ENCODE results near the gene ZNF43. TPM values are rescaled to one million over a fixed set of nuclear protein-coding genes. Genes with fewer than 3 reads are reported as not detected.
"Not testable (repeated sequence)": the region's sequence is repeated elsewhere in the genome, so short reads cannot be mapped to it uniquely, and the experiment has no call there.

ZNF43 gene
- total RNA-seq, 4 donors from 2014 or later, result 16.1 to 28.0 (median 17.0) TPM

- peak overlapping the region; percentile 56 to 94 (median 86) for H3K27ac ChIP-seq
- WGBS, 2 donors, result 7 to 12% methylated on average over 19 to 23 of the region's 23 CpGs
- no peak for DNase-seq (ENCODE audit: low spot score in 2 of 2)
Observed at GRCh38 chr19:21835429-21835809, 563 bp downstream of the ZNF43 start.

DNA sequence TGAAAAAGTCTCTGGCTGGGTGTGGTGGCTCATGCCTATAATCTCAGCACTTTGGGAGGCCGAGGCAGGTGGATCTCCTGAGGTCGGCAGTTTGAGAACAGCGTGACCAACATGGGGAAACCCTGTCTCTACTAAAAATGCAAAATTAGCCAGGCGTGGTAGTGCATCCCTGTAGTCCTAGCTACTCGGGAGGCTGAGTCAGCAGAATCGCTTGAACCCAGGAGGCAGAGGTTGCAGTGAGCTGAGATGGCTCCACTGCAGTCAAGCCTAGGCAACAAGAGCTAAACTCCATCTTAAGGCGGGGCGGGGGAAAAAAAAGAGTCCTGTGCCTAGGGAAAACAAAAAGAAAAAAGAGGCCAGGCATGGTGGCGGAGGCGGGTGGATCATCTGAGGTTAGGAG is 2.2 kb downstream of the ZNF43 start:
- no peak overlapping the region for H3K4me3 ChIP-seq
- peaks cover 0 to 34% (median 6%) of the 10 kb centered on the region in 4 donors for H3K9me3 ChIP-seq
- H3K36me3 ChIP-seq, result peaks cover 0 to 34% (median 0%) of the 10 kb centered on the region in 3 donors
- TF ChIP-seq POLR2A (IDR thresholded peaks at IDR 0.05) (no peak), EP300 (IDR thresholded peaks at IDR 0.05) (no peak)
- TF ChIP-seq, protein P1, sequence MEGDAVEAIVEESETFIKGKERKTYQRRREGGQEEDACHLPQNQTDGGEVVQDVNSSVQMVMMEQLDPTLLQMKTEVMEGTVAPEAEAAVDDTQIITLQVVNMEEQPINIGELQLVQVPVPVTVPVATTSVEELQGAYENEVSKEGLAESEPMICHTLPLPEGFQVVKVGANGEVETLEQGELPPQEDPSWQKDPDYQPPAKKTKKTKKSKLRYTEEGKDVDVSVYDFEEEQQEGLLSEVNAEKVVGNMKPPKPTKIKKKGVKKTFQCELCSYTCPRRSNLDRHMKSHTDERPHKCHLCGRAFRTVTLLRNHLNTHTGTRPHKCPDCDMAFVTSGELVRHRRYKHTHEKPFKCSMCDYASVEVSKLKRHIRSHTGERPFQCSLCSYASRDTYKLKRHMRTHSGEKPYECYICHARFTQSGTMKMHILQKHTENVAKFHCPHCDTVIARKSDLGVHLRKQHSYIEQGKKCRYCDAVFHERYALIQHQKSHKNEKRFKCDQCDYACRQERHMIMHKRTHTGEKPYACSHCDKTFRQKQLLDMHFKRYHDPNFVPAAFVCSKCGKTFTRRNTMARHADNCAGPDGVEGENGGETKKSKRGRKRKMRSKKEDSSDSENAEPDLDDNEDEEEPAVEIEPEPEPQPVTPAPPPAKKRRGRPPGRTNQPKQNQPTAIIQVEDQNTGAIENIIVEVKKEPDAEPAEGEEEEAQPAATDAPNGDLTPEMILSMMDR (IDR thresholded peaks at IDR 0.05), result no peak
- no peak for DNase-seq (ENCODE audit: low spot score in 2 of 2)
- H3K27me3 ChIP-seq, result no peaks in the 10 kb centered on the region
- WGBS, 2 donors, result 96 to 98% methylated on average over 10 of the region's 10 CpGs
- H3K27ac ChIP-seq, result no peak overlapping the region
- peaks cover 0 to 7% (median 4%) of the 10 kb centered on the region in 4 donors for H3K4me1 ChIP-seq

More at GRCh38 chr19:21835429-21835809, 563 bp downstream of the ZNF43 start:
- Histone ChIP-seq H3K4me3 (peak overlapping the region; percentile 55 to 70 (median 67)), H3K4me1 (peaks cover 0 to 7% (median 4%) of the 10 kb centered on the region in 4 donors), H3K27me3 (no peaks in the 10 kb centered on the region), H3K36me3 (peaks cover 0 to 41% (median 0%) of the 10 kb centered on the region in 3 donors), H3K9me3 (peaks cover 0 to 28% (median 2%) of the 10 kb centered on the region in 4 donors)
- no peak for TF ChIP-seq EP300 (IDR thresholded peaks at IDR 0.05)
- TF ChIP-seq, protein P1 (IDR thresholded peaks at IDR 0.05), result no peak
- no peak for TF ChIP-seq POLR2A (IDR thresholded peaks at IDR 0.05)

DNA sequence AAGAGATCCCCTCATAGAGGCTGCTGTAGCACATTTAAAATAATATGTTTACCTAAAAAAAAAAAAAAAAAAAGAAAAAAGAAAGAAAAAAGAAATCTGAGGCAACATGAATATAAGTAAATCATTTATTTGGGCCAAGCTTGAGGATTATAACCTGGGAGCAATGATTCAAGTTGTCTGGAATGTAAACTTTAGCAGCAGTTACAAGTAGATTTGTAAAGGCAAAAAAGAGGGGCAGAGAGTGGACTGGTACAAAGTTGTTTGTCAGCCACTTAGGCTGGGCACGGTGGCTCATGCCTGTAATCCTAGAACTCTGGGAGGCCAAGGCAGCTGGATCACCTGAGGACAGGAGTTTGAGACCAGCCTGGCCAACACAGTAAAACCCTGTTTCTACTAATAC is 11.3 kb downstream of the ZNF43 start:
- no peaks in the 10 kb centered on the region for H3K4me1 ChIP-seq
- H3K9me3 ChIP-seq, result peaks cover 0 to 56% (median 16%) of the 10 kb centered on the region in 4 donors
- peaks cover 0 to 82% (median 0%) of the 10 kb centered on the region in 3 donors for H3K36me3 ChIP-seq
- no peak for DNase-seq (ENCODE audit: low spot score in 2 of 2)
- no peak overlapping the region for H3K4me3 ChIP-seq
- H3K27ac ChIP-seq, result no peak overlapping the region
- H3K27me3 ChIP-seq, result no peaks in the 10 kb centered on the region
- TF ChIP-seq, protein P1 (IDR thresholded peaks at IDR 0.05), result no peak
- no peak for TF ChIP-seq EP300 (IDR thresholded peaks at IDR 0.05)
- no peak for TF ChIP-seq POLR2A (IDR thresholded peaks at IDR 0.05)
- 86 to 100% methylated on average over 1 of the region's 1 CpG for WGBS, 2 donors

GRCh38 chr19:21823224-21823623 is 12.8 kb downstream of the ZNF43 start:
- DNase-seq (ENCODE audit: low spot score in 2 of 2), result no peak
- Histone ChIP-seq H3K9me3 (peaks cover 0 to 62% (median 19%) of the 10 kb centered on the region in 4 donors), H3K4me1 (no peaks in the 10 kb centered on the region), H3K4me3 (no peak overlapping the region), H3K27me3 (no peaks in the 10 kb centered on the region), H3K36me3 (peaks cover 0 to 91% (median 0%) of the 10 kb centered on the region in 3 donors), H3K27ac (no peak overlapping the region)
- TF ChIP-seq, protein P1 (IDR thresholded peaks at IDR 0.05), result no peak
- no peak for TF ChIP-seq EP300 (IDR thresholded peaks at IDR 0.05)
- no peak for TF ChIP-seq POLR2A (IDR thresholded peaks at IDR 0.05)
- 95 to 98% methylated on average over 4 of the region's 4 CpGs for WGBS, 2 donors

GRCh38 chr19:21812448-21812847 is 23.5 kb downstream of the ZNF43 start:
- no peak for TF ChIP-seq EP300 (IDR thresholded peaks at IDR 0.05)
- peaks cover 13 to 99% (median 61%) of the 10 kb centered on the region in 3 donors for H3K36me3 ChIP-seq
- H3K9me3 ChIP-seq, result peaks cover 6 to 100% (median 46%) of the 10 kb centered on the region in 4 donors
- no peak overlapping the region for H3K4me3 ChIP-seq
- no peaks in the 10 kb centered on the region for H3K4me1 ChIP-seq
- no peaks in the 10 kb centered on the region for H3K27me3 ChIP-seq
- no peak overlapping the region for H3K27ac ChIP-seq
- no peak for DNase-seq (ENCODE audit: low spot score in 2 of 2)
- 91 to 95% methylated on average over 4 of the region's 4 CpGs for WGBS, 2 donors

DNA sequence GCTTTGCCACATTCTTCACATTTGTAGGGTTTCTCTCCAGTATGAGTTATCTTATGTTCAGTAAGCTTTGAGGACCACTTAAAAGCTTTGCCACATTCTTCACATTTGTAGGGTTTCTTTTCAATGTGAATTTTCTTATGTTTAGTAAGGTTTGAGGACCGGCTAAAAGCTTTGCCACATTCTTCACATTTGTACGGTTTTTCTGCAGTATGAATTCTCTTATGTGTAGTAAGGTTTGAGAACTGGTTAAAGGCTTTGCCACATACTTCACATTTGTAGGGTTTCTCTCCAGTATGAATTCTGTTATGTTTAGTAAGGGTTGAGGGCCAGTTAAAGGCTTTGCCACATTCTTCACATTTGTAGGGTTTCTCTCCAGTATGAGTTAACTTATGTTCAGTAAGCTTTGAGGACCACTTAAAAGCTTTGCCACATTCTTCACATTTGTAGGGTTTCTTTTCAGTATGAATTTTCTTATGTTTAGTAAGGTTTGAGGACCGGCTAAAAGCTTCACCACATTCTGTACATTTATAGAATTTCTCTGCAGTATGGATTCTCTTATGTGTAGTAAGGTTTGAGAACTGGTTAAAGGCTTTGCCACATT is 27.5 kb downstream of the ZNF43 start:
- not testable (repeated sequence) for H3K27me3 ChIP-seq; H3K27ac ChIP-seq; H3K4me1 ChIP-seq; H3K4me3 ChIP-seq; DNase-seq (ENCODE audit: low spot score in 2 of 2)
- peaks cover 7 to 66% (median 29%) of the 10 kb centered on the region in 3 donors for H3K36me3 ChIP-seq
- WGBS, 2 donors, result 93 to 96% methylated on average over 3 of the region's 3 CpGs
- H3K9me3 ChIP-seq, result peaks cover 6 to 99% (median 52%) of the 10 kb centered on the region in 4 donors

Data from tibial nerve (tissue), 4 donors.